Measurements from ENCODE around the gene BDKRB2. TPM values are rescaled to one million over a fixed set of nuclear protein-coding genes. Genes with fewer than 3 reads are reported as not detected.

BDKRB2 gene
- 1 to 10 TPM in 11 of 12 donors, not detected in 1; 1.4 to 5.9 (median 2.6) TPM for polyA plus RNA-seq (ENCODE audit: insufficient read length in 12 of 12)
- long read RNA-seq, donor 1, full-length matches to known transcripts, result 1 of 1 reads
- long read RNA-seq, donor 1, partial matches to known transcripts, result 0 of 1 reads
- long read RNA-seq, donor 1, other reads (novel, unspliced or antisense), result 0 of 1 reads
- long read RNA-seq, donor 2, result 0 reads
- long read RNA-seq, donor 3, result 0 reads
- long read RNA-seq, donor 4, result 0 reads
- long read RNA-seq, donor 5, full-length matches to known transcripts, result 1 of 1 reads
- long read RNA-seq, donor 5, partial matches to known transcripts, result 0 of 1 reads
- long read RNA-seq, donor 5, other reads (novel, unspliced or antisense), result 0 of 1 reads
- long read RNA-seq, donor 6, result 0 reads
- long read RNA-seq, donor 7, full-length matches to known transcripts, result 1 of 1 reads
- long read RNA-seq, donor 7, partial matches to known transcripts, result 0 of 1 reads
- long read RNA-seq, donor 7, other reads (novel, unspliced or antisense), result 0 of 1 reads
- long read RNA-seq, donor 8, result 0 reads
- long read RNA-seq, donor 9, full-length matches to known transcripts, result 1 of 1 reads
- long read RNA-seq, donor 9, partial matches to known transcripts, result 0 of 1 reads
- long read RNA-seq, donor 9, other reads (novel, unspliced or antisense), result 0 of 1 reads
- long read RNA-seq, donor 10, full-length matches to known transcripts, result 2 of 2 reads
- long read RNA-seq, donor 10, partial matches to known transcripts, result 0 of 2 reads
- long read RNA-seq, donor 10, other reads (novel, unspliced or antisense), result 0 of 2 reads
- long read RNA-seq, donor 11, result 0 reads

DNA sequence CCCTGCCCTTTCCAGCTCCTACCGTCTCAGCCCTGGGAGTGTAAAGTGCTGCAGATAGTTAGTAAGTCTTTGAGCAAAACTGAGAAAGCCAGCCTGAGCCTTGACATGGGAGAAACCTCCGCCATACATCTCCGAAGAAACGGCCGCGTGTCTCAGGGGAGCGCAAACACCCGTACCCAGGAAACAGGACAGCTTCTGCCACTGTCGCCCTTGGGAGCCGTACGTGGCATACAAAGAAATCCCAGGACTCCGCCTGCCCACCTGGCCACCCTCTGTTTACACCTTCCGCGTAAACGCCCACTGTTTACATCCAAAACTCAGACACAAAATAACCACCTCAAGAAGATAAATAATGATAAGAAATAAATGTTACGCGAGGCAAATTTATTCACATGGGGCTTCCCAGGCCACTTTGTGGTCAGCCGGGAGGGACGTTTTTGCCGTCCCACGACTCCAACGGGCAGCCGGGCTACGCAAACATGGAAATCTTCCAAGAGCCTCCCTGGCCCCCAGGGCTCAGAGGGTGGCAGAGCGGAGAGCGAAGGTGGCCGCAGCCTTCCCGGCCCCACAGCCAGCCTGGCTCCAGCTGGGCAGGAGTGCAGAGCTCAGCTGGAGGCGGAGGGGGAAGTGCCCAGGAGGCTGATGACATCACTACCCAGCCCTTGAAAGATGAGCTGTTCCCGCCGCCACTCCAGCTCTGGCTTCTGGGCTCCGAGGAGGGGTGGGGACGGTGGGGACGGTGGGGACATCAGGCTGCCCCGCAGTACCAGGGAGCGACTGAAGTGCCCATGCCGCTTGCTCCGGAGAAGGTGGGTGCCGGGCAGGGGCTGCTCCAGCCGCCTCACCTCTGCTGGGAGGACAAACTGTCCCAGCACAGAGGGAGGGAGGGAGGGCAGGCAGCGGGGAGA lies at the start of gene BDKRB2:
TSS of gene BDKRB2 (plus strand) at position 689 of the 908 bp plus-strand sequence. CDS start 32,269 bp downstream, outside the sequence.
- peak; percentile 80 for DNase-seq

DNA sequence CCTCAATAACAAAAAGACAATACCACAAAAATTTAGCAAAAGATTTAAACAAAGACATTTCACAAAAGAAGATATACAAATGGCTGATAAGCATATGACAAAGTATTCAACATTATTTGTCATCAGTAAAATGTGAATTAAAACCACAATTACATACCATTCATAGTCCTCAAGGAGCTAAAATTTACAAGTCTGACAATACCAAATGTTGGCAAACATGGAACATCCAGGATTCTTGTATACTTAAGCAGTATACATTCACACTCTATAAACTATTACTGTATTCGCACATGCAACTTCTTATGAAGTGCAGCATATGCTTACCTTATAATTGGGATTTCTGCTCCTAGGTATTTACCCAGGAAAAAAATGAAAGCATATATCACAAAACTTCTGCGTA lies 49.7 kb upstream of the BDKRB2 start:
- DNase-seq, result no peak

DNA sequence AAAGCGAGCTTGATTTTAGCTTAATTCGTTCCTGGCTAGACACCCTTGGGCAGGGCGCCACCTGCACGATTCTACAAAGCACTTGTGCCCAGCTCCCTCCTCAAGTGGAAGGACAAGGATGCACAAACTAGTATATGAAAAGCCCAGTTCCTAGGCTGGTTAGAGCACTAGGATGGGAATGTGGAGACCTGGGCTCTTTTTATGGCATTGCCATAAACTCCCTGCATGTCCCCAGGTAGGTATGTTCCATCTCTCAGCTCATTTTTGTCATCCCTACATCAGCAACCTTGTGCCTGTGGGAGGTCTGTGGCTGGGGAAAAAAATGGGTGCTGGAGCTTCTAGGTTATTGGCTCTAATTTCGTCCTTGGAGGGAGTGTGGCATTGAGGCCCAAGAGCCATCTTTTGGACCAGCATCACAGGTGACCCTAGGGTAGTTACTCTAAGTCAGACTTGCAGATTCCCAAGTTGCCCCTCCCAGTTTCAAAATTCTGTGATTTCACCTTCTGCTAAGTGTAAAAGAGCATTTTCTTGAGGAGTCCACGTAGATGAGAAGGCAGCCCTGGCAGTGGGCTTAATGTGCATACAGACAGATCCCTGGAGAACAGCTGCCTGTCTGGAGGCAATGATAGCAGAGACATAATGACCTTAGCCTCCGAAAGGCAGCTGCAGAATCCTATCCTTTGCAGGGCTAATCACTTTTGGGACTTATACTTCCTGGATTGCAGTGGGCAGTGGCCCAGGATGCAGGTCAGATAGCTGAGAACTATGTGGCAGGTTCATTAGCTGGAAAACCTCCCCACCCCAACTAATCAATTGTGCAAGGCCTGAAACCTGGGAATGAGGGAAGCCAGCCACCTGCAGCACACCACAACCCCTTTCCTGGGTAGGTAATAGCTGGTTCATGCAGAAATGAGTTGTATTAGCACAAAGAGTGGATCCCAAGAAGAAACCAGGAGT lies 47.6 kb upstream of the BDKRB2 start:
- DNase-seq, result no peak

DNA sequence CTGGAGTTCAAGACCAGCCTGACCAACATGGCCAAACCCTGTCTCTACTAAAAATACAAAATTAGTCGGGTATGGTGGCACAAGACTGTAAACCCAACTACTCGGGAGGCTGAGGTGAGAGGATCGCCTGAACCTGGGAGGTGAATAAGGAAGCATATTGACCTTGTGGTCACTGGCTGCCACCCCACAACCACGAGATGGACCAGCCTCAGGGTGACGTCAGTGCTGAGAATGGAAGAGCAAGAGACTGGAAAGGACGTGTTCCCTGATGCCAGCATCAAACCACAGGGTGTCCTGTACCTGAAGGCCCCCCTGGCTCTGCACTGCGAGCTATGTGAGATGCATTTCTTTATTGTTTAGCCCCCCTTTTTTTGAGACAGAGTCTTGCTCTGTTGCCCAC lies 45.9 kb upstream of the BDKRB2 start:
- DNase-seq, result no peak

DNA sequence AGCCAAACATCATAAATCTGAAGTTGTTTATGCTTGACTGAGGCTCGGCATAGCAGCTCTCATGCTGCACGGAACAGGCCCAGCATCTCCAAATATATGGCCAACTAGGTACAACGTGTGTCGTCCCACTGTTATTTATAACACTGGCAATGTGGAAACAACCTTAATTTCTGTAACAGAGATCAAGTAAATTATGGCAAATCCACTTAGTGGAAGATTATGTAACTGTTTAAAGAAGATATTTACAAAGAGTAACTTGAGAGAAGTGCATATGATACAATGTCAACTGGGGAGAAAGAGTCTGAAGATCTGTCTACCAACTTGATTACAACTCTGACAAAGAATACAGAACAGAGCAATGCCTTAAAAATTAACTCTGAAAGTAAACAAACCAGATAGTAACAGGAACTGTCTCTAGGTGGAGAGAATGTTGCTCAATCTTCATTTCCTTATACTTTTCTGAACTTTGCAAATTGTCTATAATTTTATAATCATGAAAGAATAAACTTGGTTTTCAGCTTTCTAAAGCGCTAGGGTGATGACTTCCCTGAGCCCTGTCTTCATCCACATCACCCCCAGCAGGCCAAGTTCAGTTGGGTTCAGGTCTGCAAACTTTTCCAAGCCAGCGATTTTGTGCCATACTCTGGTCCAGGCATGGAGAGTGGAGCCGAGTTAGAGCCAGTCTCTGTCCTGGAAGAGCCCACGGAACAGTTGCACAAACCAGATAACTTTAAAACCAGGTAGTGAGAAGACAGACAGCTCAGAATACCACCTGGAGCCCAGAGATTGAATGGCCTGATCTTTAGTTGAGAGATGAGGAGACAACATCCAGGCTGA lies 44.3 kb upstream of the BDKRB2 start:
- DNase-seq, result no peak

DNA sequence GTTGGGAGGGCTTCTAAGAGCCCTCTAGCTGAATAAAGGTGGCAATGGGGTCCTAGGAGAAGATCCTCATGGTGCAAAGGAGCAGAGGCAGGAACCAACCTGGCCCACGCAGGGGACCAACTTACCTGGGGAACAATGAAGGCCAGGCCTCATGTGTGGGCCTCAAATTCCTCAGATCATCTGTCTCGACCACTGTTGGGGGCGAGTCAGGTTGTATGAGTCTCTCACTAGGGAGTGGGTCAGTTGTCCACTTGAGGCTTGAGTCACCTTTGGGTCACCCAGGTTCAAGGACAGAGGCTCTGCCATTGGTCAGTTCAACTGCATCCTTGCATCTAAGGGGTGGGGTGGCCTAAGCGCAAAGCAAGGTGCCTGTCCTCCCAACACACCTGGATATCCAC lies 43.7 kb upstream of the BDKRB2 start:
- DNase-seq, result no peak

DNA sequence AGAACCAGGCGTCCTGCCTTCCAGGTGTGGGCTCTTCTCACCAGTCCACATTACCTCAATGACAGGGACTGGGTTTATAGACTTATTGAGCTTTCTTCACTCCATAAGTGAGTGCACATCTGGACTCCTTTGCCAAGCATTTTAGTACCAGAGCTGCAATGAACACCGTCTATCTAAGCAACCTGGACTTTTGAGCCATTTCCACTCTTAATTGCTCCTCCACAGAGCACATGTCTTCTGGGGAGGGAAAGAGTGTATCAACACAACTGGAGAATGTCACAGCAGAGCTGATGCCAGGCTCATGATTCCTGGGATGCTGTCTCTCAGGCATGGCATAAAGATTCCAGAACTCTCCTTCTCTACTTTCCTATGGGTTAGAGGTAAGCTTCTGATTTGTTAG lies 43.0 kb upstream of the BDKRB2 start:
- DNase-seq, result no peak

DNA sequence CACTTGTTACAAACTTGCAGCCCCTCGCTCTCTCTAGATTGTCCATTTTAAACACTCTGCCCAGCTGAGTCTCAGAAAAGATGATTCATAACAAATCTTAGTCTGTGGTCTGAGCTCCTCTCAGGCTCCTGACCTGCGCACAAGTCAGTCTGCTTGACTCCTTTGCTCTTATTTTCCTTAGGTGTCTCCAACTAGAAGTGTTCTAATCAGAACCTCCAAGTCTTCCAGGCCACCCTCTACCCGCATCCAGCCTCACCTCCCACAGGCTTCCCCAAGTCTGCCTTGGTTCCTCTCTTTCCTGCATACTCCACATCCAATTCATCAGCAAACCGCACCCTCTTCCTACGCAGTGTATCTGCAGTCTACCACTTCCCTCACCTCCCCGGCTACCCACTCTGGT lies 42.4 kb upstream of the BDKRB2 start:
- DNase-seq, result no peak

DNA sequence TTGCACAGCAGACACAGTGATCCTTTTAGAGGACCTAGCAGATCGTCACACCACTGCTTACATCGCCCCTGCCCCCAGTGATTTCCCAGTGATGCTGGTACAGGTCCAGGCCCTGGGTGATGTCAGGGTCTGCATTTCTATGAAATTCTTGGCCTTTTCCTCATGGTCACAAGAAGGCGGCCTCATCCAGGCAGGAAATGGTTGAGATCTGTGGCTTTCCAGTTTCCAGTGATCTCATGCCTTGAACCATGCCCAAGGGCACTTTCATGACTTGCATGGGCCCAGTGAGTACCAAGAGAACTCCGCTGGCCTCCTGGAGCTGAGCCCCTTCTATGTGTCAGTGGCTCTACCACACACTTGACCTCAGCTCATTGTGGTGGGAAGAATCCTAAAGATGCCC lies 41.9 kb upstream of the BDKRB2 start:
- no peak for DNase-seq

DNA sequence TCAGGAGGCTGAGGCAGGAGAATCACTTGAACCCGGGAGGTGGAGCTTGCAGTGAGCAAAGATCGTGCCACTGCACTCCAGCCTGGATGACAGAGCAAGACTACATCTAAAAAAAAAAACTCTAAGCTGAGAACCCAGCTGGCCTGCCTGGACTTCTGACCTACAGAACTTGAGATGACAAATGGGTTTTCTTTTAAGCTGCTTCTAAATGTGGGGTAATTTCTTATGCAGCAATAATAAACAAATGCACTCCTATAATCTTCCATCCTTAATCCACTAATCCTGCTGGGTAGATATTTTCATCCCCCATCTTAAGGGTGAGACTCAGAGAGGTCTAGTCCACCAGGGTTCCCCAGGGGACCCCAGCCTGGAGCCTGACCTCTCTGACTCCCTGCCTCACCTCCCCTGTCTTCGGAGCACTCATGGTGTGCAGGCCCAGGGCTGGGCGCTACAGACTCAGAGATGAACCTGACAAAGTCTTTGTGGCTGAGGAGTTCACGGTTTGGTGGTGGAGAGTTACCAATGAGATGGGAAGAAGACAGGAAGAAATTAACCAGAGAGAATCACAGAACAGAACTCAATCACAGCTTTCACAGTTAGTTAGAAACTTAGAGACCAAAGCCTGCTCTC lies 39.7 kb upstream of the BDKRB2 start:
- no peak for DNase-seq

DNA sequence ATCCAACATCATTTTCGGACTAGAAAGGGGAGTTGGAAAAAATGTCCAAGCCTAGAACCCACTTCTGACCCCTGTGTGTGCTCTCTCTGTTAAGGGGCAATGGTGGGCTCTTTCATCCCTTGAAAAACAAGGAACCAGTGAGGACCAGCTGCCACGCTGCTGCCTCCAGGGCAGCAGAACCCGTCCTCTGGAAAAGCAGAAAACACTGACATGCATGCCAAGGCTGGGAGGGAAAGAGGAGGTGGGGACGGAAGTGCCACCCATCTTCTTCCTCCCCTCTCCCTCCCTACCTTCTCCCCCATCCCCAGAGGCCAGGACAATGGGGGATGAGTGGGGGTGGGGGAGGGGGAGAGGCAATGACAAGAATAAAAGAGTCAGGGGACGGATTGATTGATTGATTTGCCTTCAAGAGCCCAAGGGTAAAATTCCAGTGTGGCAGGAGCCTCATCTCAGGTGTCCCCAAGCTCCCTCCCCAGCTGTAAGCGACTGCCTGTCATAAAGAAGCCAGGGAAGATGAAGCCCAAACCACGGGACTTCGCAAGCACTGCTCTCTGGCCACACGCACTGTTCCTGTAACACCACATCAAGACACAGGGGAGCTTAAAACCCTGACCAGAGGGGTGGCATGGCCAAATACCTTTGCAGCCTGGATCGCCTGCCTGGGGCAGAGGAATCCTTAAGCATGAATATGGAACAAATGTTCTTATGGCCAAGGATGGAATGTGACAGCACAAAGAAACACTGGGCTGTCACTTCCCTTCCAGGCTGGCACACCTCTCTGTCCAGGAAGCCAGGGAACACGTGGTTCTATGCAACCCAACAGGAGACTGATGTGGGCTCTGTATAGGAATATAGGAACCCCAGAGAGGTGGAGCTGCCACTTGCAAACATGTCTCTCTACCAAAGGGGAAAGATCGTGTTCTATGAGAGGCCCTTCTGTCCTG lies 38.9 kb upstream of the BDKRB2 start:
- no peak for DNase-seq

DNA sequence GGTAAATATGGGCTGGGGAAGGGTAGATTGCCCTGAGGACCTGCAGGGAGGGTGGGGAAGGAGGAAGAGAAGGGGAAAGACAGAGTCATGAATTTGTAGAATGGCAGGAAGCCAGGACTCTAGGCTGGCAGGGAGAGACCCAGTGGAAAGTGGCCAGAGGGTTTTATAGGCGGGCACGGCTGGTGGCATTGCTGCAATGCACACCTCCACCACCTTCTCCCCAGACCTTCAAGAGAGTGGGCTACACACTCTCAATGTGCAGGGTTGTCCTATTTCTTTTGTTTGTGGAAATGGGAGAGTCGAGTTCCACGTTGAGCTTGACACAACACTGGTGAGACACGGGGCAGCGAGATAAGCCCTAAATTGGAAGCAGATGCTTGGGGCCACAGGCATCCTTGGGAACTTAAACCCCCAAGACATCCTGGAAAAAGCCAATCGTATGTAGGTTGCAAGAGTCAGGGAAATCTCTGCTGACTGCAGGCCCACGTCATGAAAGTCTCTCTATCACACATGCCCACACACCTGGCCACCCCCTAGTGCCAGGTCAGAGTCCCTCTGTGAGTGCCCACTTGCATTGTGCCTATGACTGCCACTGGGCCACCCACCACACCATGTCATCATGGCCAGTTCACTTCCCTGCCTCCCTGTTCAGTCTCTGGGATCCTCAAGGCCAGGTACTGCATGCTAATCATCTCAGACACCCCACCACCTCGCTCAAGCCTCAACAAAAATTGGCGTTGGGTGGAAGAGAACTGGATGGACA lies 38.0 kb upstream of the BDKRB2 start:
- no peak for DNase-seq

DNA sequence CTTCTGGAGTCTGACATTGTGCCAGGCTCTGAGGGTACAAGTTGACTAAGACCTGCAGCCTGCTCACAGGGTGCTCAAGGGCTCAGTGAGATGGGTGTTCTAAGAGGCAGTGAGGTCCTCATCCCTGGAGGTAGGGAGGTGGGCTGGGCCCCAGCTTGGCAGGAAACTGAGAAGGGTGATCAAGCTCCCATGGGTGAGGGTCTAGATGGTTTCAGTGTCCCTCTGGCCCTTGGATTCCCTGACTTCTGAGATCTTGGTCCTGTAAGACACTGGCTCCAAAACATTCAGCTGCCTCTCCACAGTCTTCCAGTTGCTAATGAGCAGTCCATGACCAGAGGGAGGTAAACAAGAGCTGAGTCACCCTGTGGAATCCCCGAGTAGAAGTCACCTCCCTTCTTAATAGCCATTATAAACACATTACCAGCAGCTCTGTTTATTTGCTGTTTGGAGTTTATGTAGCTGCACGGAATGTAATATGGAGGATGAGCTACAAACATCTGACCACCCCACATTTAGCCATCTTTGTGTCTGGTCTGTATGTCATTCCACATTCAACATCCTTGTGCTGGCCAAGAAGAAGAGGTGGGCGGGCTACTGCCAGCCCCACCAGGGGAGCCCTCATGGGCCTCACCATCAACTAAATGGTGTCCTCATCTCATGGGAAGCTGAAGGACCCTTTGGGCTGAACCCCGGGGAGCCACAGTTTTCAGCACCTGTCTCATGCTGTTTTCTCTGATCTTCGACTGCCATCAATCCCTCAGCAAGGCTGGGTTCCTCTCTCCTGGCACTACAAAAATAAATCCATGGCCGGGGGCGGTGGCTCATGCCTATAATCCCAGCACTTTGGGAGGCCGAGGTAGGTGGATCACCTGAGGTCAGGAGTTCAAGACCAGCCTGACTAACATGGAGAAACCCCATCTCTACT lies 37.2 kb upstream of the BDKRB2 start:
- no peak for DNase-seq

DNA sequence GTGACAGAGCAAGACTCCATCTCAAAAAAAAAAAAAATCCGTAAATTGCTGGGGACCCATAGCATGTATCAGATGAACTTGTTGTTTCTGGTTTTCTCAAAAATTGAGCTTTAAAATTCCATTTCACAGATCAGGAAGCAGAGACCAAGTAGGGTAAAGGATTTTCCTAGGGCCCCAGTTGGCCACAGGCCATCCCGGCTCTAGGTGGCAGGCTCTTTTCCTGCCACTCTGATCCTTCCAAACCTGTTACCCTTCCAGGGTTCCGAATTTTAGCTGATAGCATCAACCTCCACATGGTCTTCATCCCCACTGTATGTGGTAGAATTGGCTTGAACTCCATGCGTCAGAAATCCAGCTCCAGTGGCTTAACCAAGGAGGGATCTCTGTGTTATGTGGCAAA lies 36.1 kb upstream of the BDKRB2 start:
- no peak for DNase-seq

DNA sequence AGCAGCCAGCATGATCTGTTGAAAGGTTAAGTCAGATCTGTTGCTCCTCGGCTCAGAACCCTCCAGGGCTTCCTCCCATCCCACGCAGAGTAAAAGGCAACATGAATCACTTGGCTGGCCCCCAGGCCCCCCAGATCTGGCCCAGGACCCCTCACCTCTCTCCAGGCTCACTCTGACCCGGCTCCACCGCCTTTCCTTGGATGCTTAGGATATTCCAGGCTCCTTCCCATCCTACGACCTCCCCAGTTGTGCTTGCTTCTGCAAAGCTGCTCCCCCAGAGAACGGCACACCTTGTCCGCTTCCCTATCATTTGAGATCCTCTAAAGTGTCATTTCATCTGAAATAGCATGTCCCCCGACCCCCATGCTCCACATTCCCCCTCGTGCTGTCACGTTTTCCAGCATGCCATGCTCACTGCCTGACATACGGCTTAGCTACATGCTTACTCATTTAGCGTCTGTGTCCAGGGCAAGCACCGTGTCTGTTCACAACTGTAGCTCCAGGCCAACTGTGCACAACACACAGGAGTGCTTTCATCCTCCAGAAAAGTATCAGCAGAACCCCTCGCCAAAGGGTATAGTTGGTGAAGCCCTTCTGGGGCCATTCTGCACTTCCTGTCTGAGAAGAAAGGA lies 33.6 kb upstream of the BDKRB2 start:
- DNase-seq, result no peak

Data from muscle of arm (tissue), 14 donors.